HepG2 (cell line): ENCODE measurements around the gene PLA2G2E.

ENCODE experiments used
- ELF1 ChIP-seq: sonication (generic); formaldehyde crosslinking; IDR thresholded peaks from 2 replicates; pipeline ENCODE4 v1.4.0; 2020; ENCODE audit warnings: missing genetic modification reagents
- SMAD1 ChIP-seq: sonication (generic); formaldehyde crosslinking; IDR thresholded peaks from 2 replicates; pipeline ENCODE4 v1.4.0; 2020; ENCODE audit warnings: missing genetic modification reagents, low read depth, mild to moderate bottlenecking, borderline replicate concordance
- SMC3 ChIP-seq: IDR thresholded peaks from 2 replicates; pipeline ENCODE4 v1.6.1; 2011; ENCODE audit warnings: low read length, improper control_type of control experiment
- ZBTB7A ChIP-seq: sonication (generic); formaldehyde crosslinking; IDR thresholded peaks from 2 replicates; pipeline ENCODE4 v1.8.0; 2022; ENCODE audit warnings: mild to moderate bottlenecking, missing genetic modification reagents
- ZNF335 ChIP-seq: sonication (generic); formaldehyde crosslinking; IDR thresholded peaks from 2 replicates; pipeline ENCODE4 v1.4.0; 2020; ENCODE audit warnings: missing genetic modification reagents
- ZNF547 ChIP-seq: sonication (generic); formaldehyde crosslinking; IDR thresholded peaks from 2 replicates; pipeline ENCODE4 v1.5.1; 2020; ENCODE audit warnings: mild to moderate bottlenecking, missing genetic modification reagents
- TF ChIP-seq, protein P1 (sequence below): IDR thresholded peaks from 2 replicates; pipeline ENCODE4 v1.6.1; 2012; ENCODE audit warnings: inconsistent platforms

DNA sequence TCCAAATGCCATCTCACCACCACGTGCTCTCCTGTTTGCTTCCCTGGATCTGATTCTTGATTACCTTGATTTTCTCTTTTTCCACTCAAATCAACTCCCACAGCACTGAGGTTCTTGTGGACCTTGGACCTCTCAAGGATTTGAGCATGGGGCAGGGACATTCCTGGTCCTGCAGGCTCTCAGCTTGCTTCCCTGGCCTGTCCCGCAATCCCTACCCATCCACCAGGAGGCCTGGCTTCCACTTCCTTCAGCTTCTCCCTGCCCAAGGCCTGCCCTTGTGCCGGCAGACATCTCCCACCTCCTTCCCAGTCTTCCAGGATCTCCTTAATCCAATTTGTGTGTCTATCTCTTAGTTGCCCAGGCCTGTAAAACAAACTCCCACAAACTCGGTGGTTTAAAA is 34.4 kb upstream of the PLA2G2E start:
- no peak for TF ChIP-seq ZBTB7A (CRISPR knock-in tag)
- TF ChIP-seq ELF1 = no peak
- no peak for TF ChIP-seq ZNF335 (CRISPR knock-in tag)
- TF ChIP-seq, protein P1, sequence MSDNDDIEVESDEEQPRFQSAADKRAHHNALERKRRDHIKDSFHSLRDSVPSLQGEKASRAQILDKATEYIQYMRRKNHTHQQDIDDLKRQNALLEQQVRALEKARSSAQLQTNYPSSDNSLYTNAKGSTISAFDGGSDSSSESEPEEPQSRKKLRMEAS = no peak
- TF ChIP-seq SMC3 = no peak
- TF ChIP-seq SMAD1 (CRISPR knock-in tag) = no peak
- TF ChIP-seq ZNF547 (CRISPR knock-in tag) = no peak
